Progenitor cell of endocrine pancreas (in vitro differentiated cells): ENCODE measurements around the gene ACTR3C. TPM values are rescaled to one million over a fixed set of nuclear protein-coding genes. Genes with fewer than 3 reads are reported as not detected.
A peak's percentile ranks its signal among the peaks of the same experiment; 100 is the strongest.
"Not testable (repeated sequence)": the region's sequence is repeated elsewhere in the genome, so short reads cannot be mapped to it uniquely, and the experiment has no call there.

Experiments used
- DNase-seq: peaks from one replicate; pipeline ENCODE4 v3.0.0; 2021; ENCODE audit warnings: low spot score; ENCODE audit not compliant: unreplicated experiment
- H3K27ac Mint-ChIP-seq: 2 replicates; pipeline ENCODE4 v1.8.0; 2021; ENCODE audit warnings: mild to moderate bottlenecking, moderate library complexity, mixed read lengths
- H3K27me3 Mint-ChIP-seq: 2 replicates; pipeline ENCODE4 v1.8.0; 2021; ENCODE audit warnings: mixed read lengths
- H3K36me3 Mint-ChIP-seq: 2 replicates; pipeline ENCODE4 v1.8.0; 2022; ENCODE audit warnings: mixed read lengths; ENCODE audit not compliant: insufficient read depth
- H3K4me1 Mint-ChIP-seq: 2 replicates; pipeline ENCODE4 v1.8.0; 2021; ENCODE audit warnings: low read depth, mixed read lengths
- H3K4me3 Mint-ChIP-seq: 2 replicates; pipeline ENCODE4 v1.8.0; 2021; ENCODE audit warnings: low read depth, mild to moderate bottlenecking, moderate library complexity, mixed read lengths
- H3K9me3 Mint-ChIP-seq: 2 replicates; pipeline ENCODE4 v1.8.0; 2021; ENCODE audit warnings: low read depth, mixed read lengths
- total RNA-seq: library from RNA; stranded (reverse); gene quantifications from 2 replicates; pipeline ENCODE4 v1.2.1, GENCODE V29; 2021
- TF ChIP-seq, protein P1 (sequence below): fragments of 200-600 bp; sonication (generic); IDR thresholded peaks from one replicate; pipeline ENCODE4 v1.5.0; 2021; ENCODE audit warnings: antibody characterized with exemption, mild to moderate bottlenecking; ENCODE audit not compliant: unreplicated experiment

ACTR3C gene
- total RNA-seq, 1 donor from 2014 or later, result 3.3 TPM

DNA sequence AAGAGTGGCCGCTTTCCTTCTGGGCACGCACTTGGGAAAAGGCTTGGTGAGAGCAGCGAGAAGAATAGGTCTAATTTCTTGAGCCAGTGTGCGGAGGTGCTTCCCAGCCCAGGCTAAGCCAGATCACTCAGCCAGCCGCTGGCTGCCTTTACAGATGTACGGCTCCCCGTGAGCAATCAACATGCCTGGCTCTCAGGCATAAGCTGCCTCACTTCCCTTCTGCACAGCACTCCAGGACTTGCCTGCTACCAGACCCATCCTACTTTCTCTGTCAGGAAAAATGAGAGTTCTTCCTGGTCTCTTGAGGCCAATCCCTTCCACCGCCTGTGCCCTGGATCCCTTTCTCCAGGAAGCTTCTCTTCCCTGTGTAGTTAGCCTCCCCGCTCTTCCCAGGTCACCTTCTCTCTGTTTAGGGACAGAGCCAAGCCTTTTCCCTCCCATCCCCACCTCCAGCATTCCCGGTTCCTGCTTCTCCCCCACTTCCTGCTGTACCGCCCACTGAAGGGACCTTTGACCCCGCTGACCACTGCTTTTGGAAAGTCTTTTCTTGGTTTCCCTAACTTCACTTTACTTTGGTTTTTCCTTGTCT is 1.1 kb upstream of the ACTR3C start:
- TF ChIP-seq, protein P1, sequence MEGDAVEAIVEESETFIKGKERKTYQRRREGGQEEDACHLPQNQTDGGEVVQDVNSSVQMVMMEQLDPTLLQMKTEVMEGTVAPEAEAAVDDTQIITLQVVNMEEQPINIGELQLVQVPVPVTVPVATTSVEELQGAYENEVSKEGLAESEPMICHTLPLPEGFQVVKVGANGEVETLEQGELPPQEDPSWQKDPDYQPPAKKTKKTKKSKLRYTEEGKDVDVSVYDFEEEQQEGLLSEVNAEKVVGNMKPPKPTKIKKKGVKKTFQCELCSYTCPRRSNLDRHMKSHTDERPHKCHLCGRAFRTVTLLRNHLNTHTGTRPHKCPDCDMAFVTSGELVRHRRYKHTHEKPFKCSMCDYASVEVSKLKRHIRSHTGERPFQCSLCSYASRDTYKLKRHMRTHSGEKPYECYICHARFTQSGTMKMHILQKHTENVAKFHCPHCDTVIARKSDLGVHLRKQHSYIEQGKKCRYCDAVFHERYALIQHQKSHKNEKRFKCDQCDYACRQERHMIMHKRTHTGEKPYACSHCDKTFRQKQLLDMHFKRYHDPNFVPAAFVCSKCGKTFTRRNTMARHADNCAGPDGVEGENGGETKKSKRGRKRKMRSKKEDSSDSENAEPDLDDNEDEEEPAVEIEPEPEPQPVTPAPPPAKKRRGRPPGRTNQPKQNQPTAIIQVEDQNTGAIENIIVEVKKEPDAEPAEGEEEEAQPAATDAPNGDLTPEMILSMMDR, result no peak
- Mint-ChIP-seq H3K36me3 (peaks cover 4% of the 10 kb centered on the region), H3K4me1 (peaks cover 13% of the 10 kb centered on the region), H3K9me3 (no peaks in the 10 kb centered on the region), H3K4me3 (peak overlapping the region; percentile 92), H3K27me3 (no peaks in the 10 kb centered on the region), H3K27ac (peak overlapping the region; percentile 97)
- DNase-seq, result no peak

DNA sequence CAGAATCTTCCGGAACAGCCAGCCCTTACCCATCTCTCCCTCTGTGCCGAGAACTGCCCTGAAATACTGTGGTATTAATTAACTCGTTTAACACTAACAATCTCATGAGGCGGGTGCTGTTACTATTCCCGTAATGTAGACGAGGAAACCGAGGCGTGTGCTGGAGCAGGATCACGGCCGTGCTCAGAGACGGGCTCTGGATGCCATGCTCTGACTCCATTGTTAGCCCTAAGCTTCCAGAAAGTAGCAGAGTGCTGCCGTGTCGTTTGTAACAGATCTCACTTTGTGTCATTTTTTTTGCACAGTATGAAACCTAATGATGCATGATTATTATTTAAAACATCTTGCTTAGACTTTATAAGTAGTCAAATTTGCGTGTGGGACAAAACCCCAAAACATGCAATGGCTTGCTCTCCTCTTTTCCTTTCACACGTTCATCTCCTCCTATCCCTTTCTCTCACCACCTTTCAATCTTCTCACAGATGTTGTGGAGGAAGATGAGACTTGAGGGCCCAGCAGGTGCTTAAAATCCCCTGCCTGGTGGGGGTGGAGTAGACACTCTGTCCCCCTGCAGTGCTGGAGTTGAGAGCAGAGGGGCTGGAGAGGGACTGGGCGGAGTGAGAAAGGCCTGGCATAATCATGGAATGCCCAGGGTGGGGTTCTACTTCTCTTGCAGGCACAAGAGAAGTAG is 482 bp upstream of the ACTR3C start:
- Mint-ChIP-seq H3K27me3 (no peaks in the 10 kb centered on the region), H3K4me3 (peak overlapping the region; percentile 92), H3K4me1 (peaks cover 13% of the 10 kb centered on the region), H3K27ac (peak overlapping the region; percentile 97), H3K36me3 (peaks cover 4% of the 10 kb centered on the region), H3K9me3 (no peaks in the 10 kb centered on the region)
- TF ChIP-seq, protein P1, result no peak
- no peak for DNase-seq

DNA sequence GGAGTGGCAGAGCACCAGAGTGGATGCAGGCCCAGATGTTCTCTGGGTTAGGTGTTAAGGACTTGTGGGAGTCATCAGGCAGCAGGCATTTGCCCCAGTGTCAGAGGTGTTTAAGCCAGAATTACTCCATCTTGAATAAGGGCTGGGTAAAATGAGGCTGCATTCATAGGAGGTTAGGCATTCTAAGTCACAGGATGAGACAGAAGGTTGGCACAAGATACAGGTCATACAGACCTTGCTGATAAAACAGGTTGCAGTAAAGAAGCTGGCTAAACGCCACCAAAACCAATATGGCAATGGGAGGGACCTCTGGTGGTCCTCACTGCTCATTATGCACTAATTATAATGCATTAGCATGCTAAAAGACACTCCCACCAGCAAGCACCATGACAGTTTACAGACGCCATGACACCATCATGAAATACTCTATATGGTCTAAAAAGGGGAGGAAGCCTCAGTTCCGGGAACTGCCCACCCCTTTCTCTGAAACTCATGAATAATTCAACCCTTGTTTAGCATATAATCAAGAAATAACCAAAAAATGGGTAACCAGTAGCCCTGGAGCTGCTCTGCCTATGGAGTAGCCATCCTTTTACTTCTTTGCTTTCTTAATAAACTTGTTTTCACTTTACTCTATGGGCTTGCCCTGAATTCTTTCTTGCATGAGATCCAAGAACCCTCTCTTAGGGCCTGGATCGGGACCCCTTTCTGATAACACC is 1.1 kb downstream of the ACTR3C start:
- no peak for DNase-seq
- TF ChIP-seq, protein P1, result no peak
- Mint-ChIP-seq H3K9me3 (no peaks in the 10 kb centered on the region), H3K4me1 (peaks cover 13% of the 10 kb centered on the region), H3K36me3 (peaks cover 4% of the 10 kb centered on the region), H3K27me3 (no peaks in the 10 kb centered on the region), H3K27ac (peak overlapping the region; percentile 97), H3K4me3 (peak overlapping the region; percentile 92)

DNA sequence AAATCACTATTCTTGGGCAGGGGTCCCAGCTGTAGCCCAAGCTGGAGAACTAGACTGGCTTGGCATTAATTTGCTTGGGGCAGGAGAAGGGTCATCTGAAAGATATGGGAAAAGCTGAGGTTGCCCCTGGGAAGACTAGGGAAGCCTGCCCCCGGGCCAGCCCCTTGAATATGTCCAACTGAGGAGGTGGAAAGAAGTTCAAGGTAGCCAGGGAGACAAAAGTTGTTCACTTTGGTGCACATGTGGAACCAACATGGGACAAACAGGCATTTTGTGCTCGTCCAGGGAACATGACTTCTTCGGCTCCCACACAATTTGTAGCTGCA is 1.6 kb downstream of the ACTR3C start:
- Mint-ChIP-seq H3K27ac (no peak overlapping the region), H3K4me1 (peaks cover 13% of the 10 kb centered on the region), H3K27me3 (no peaks in the 10 kb centered on the region), H3K36me3 (peaks cover 4% of the 10 kb centered on the region), H3K4me3 (peak overlapping the region; percentile 92), H3K9me3 (no peaks in the 10 kb centered on the region)
- no peak for DNase-seq
- TF ChIP-seq, protein P1, result no peak

DNA sequence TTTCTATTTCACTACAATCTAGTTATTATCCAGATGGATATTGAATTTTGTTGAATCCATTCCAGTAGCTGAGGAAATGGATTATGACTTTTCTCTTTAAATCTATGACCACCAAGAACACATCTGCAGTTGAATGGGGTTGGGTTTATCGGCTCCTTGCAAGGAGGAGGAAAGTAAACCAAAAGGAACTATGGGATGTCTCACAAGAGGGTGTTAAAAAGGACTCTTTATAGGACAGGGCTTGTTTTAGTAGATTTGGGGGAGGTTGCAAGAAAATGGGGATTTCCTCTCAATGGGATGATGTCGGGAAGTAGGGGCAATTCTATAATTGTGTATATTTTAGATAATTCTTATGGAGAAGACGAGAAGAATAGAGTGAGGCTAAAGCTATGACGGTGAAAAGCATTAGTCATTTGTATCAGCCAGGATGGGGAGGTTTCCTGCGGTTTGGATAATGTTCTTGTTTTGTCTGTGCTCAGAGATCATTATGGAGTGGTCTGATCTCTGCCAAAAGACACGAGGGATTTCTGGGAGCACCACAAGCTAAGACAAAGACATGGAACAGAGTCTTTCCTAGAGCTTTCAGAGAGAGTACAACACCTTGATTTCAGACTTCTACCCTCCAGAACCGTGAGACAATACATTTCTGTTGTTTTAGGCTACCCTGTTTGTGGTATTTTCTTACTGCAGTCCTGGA is 5.4 kb downstream of the ACTR3C start:
- DNase-seq, result no peak
- TF ChIP-seq, protein P1, result no peak
- H3K4me3 Mint-ChIP-seq, result no peak overlapping the region
- peaks cover 1% of the 10 kb centered on the region for H3K36me3 Mint-ChIP-seq
- H3K9me3 Mint-ChIP-seq, result no peaks in the 10 kb centered on the region
- no peak overlapping the region for H3K27ac Mint-ChIP-seq
- peaks cover 7% of the 10 kb centered on the region for H3K4me1 Mint-ChIP-seq
- no peaks in the 10 kb centered on the region for H3K27me3 Mint-ChIP-seq

DNA sequence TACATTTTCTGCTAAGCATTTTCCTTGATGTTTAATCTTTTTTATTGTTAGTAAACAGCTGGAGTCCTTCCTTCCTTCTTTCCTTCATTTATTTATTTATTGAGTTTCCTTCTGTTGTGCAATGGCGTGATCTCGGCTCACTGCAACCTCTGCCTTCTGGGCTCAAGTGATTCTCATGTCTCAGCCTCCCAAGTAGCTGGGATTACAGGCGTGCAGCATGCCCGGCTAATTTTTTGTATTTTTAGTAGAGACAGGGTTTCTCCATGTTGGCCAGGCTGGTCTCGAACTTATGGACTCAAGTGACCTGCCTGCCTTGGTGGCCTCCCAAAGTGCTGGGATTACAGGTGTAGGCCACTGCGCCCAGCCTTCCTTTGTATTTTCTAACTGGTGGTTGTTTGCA is 6.4 kb downstream of the ACTR3C start:
- DNase-seq, H3K27me3 Mint-ChIP-seq, H3K36me3 Mint-ChIP-seq, H3K9me3 Mint-ChIP-seq, H3K27ac Mint-ChIP-seq, H3K4me1 Mint-ChIP-seq, H3K4me3 Mint-ChIP-seq: not testable (repeated sequence)
